NCI-H345 (cell line): ENCODE measurements around the gene TLL2.

ENCODE experiments used
- DNase-seq: peaks from one replicate; lab custom pipeline; 2025; lab: John Stamatoyannopoulos, UW

Gene TLL2

GRCh38 chr10:96319754-96320474, 193.8 kb downstream of the TLL2 start:
- no peak for DNase-seq

GRCh38 chr10:96317067-96317833, 196.5 kb downstream of the TLL2 start:
- DNase-seq: no peak
